HG03432 (cell line): Measurements from ENCODE around the gene SCYGR1.
"Not testable (repeated sequence)": the region's sequence is repeated elsewhere in the genome, so short reads cannot be mapped to it uniquely, and the experiment has no call there.

Experiments
- ATAC-seq: cut with Tn5 transposase; IDR thresholded peaks from one replicate; pipeline ENCODE4 v1.9.1; 2021; ENCODE audit warnings: mild to moderate bottlenecking, moderate library complexity; ENCODE audit not compliant: unreplicated experiment

The SCYGR1 gene

GRCh38 chr2:227387583-227387982 lies at the start of gene SCYGR1:
SCYGR1 (minus strand) TSS chr2:227387949; CDS start chr2:227387949, 0 bp downstream.
- ATAC-seq, result not testable (repeated sequence)

GRCh38 chr2:227436436-227437174 lies 48.9 kb upstream of the SCYGR1 start:
- no peak for ATAC-seq

- ATAC-seq, result no peak
These were observed 45.4 kb upstream of the SCYGR1 start for GRCh38 chr2:227433171-227433570.

- ATAC-seq, result no peak
These were observed 42.9 kb upstream of the SCYGR1 start for GRCh38 chr2:227430639-227431038.

GRCh38 chr2:227428731-227429285 lies 41.1 kb upstream of the SCYGR1 start:
- no peak for ATAC-seq

- ATAC-seq, result no peak
These were observed 36.1 kb upstream of the SCYGR1 start for GRCh38 chr2:227423656-227424499.

- ATAC-seq, result no peak
These were observed 32.6 kb upstream of the SCYGR1 start for GRCh38 chr2:227420087-227421052.

- no peak for ATAC-seq
These were observed 29.0 kb upstream of the SCYGR1 start for GRCh38 chr2:227416701-227417100.

GRCh38 chr2:227415538-227416424 lies 28.0 kb upstream of the SCYGR1 start:
- ATAC-seq, result peak; percentile 41

GRCh38 chr2:227414846-227415245 lies 27.1 kb upstream of the SCYGR1 start:
- no peak for ATAC-seq

GRCh38 chr2:227413371-227413770 lies 25.6 kb upstream of the SCYGR1 start:
- no peak for ATAC-seq

GRCh38 chr2:227412877-227413276 lies 25.1 kb upstream of the SCYGR1 start:
- no peak for ATAC-seq

GRCh38 chr2:227411990-227412350 lies 24.2 kb upstream of the SCYGR1 start:
- no peak for ATAC-seq

- peak; percentile 83 for ATAC-seq
These were observed 23.7 kb upstream of the SCYGR1 start for GRCh38 chr2:227411320-227411989.

- no peak for ATAC-seq
These were observed 22.4 kb upstream of the SCYGR1 start for GRCh38 chr2:227410191-227410590.

GRCh38 chr2:227407591-227408151 lies 19.9 kb upstream of the SCYGR1 start:
- no peak for ATAC-seq

GRCh38 chr2:227406177-227407031 lies 18.7 kb upstream of the SCYGR1 start:
- peak; percentile 54 for ATAC-seq
